MG63 (cell line): ENCODE measurements around the gene NPSR1. TPM values are rescaled to one million over a fixed set of nuclear protein-coding genes. Genes with fewer than 3 reads are reported as not detected.
"Not testable (repeated sequence)": the region's sequence is repeated elsewhere in the genome, so short reads cannot be mapped to it uniquely, and the experiment has no call there.

Experiments used
- DNase-seq: peaks from one replicate; pipeline ENCODE4 v3.0.0-alpha.2; 2020
- H3K27me3 ChIP-seq: fragments of 250-450 bp; sonication (Bioruptor Pico); 2 replicates; pipeline ENCODE4 v1.5.1; 2020; ENCODE audit warnings: mild to moderate bottlenecking, moderate library complexity
- H3K36me3 ChIP-seq: fragments of 250-450 bp; sonication (Bioruptor Pico); 2 replicates; pipeline ENCODE4 v1.5.1; 2020; ENCODE audit warnings: mild to moderate bottlenecking, moderate library complexity
- H3K4me3 ChIP-seq: fragments of 250-450 bp; sonication (Bioruptor Pico); 2 replicates; pipeline ENCODE4 v1.5.1; 2020; ENCODE audit warnings: mild to moderate bottlenecking, moderate library complexity
- H3K9me3 ChIP-seq: fragments of 250-450 bp; sonication (Bioruptor Pico); 2 replicates; pipeline ENCODE4 v1.5.1; 2020; ENCODE audit warnings: mild to moderate bottlenecking, moderate library complexity
- total RNA-seq: library from RNA; depleted of rRNA; stranded (reverse); fragments of >200 nt; shearing (Covaris generic); gene quantifications from 2 replicates; pipeline ENCODE4 v1.2.3, GENCODE V29; 2014; ENCODE audit warnings: low replicate concordance

NPSR1 gene
- total RNA-seq, 1 experiment from 2014 or later: not detected

GRCh38 chr7:34772296-34772938 is 114.4 kb downstream of the NPSR1 start:
- no peaks in the 10 kb centered on the region; the same call in 1 of the 2 replicates for H3K27me3 ChIP-seq
- no peak for DNase-seq
- no peaks in the 10 kb centered on the region; the same call in 1 of the 2 replicates for H3K9me3 ChIP-seq
- H3K4me3 ChIP-seq: no peak overlapping the region
- no peaks in the 10 kb centered on the region for H3K36me3 ChIP-seq

GRCh38 chr7:34776748-34777358 is 118.8 kb downstream of the NPSR1 start:
- Histone ChIP-seq H3K9me3 (no peaks in the 10 kb centered on the region; the same call in 1 of the 2 replicates), H3K27me3 (no peaks in the 10 kb centered on the region), H3K4me3 (no peak overlapping the region), H3K36me3 (no peaks in the 10 kb centered on the region)
- DNase-seq: no peak

- Histone ChIP-seq H3K36me3 (no peaks in the 10 kb centered on the region), H3K9me3 (no peaks in the 10 kb centered on the region; the same call in 1 of the 2 replicates), H3K27me3 (no peaks in the 10 kb centered on the region), H3K4me3 (no peak overlapping the region)
- no peak for DNase-seq
Observed at GRCh38 chr7:34780546-34780945, 122.5 kb downstream of the NPSR1 start.

- H3K36me3 ChIP-seq: no peaks in the 10 kb centered on the region
- no peak overlapping the region for H3K4me3 ChIP-seq
- no peaks in the 10 kb centered on the region for H3K9me3 ChIP-seq
- DNase-seq: no peak
- H3K27me3 ChIP-seq: 0 out of 2 replicates have a peak, but pooled peaks cover 4% of the 10 kb centered on the region
Observed at GRCh38 chr7:34787586-34787985, 129.6 kb downstream of the NPSR1 start.

- Histone ChIP-seq H3K27me3 (peaks cover 3% of the 10 kb centered on the region; the same call in 1 of the 2 replicates), H3K9me3 (no peaks in the 10 kb centered on the region), H3K36me3 (no peaks in the 10 kb centered on the region), H3K4me3 (no peak overlapping the region)
- DNase-seq: no peak
Observed at GRCh38 chr7:34806831-34807230, 148.8 kb downstream of the NPSR1 start.

GRCh38 chr7:34807548-34808340 is 149.7 kb downstream of the NPSR1 start:
- H3K36me3 ChIP-seq: no peaks in the 10 kb centered on the region
- H3K9me3 ChIP-seq: no peaks in the 10 kb centered on the region
- no peak overlapping the region for H3K4me3 ChIP-seq
- DNase-seq: no peak
- H3K27me3 ChIP-seq: peaks cover 3% of the 10 kb centered on the region; the same call in 1 of the 2 replicates

- peak; percentile 10 for DNase-seq
- not testable (repeated sequence) for H3K27me3 ChIP-seq, H3K4me3 ChIP-seq, H3K36me3 ChIP-seq, H3K9me3 ChIP-seq
Observed at GRCh38 chr7:34814203-34814842, 156.3 kb downstream of the NPSR1 start.

- Histone ChIP-seq H3K4me3 (no peak overlapping the region), H3K27me3 (no peaks in the 10 kb centered on the region), H3K9me3 (no peaks in the 10 kb centered on the region), H3K36me3 (no peaks in the 10 kb centered on the region)
- no peak for DNase-seq
Observed at GRCh38 chr7:34821932-34822558, 164.0 kb downstream of the NPSR1 start.

GRCh38 chr7:34823650-34824258 is 165.7 kb downstream of the NPSR1 start:
- peak; percentile 16 for DNase-seq
- Histone ChIP-seq H3K36me3 (no peaks in the 10 kb centered on the region), H3K9me3 (no peaks in the 10 kb centered on the region), H3K4me3 (no peak overlapping the region), H3K27me3 (no peaks in the 10 kb centered on the region)

GRCh38 chr7:34825221-34825620 is 167.2 kb downstream of the NPSR1 start:
- Histone ChIP-seq H3K9me3 (no peaks in the 10 kb centered on the region), H3K36me3 (no peaks in the 10 kb centered on the region), H3K27me3 (no peaks in the 10 kb centered on the region), H3K4me3 (no peak overlapping the region)
- no peak for DNase-seq

GRCh38 chr7:34830390-34830789 is 172.4 kb downstream of the NPSR1 start:
- Histone ChIP-seq H3K4me3 (no peak overlapping the region), H3K9me3 (no peaks in the 10 kb centered on the region), H3K27me3 (no peaks in the 10 kb centered on the region), H3K36me3 (no peaks in the 10 kb centered on the region)
- DNase-seq: no peak

- H3K36me3 ChIP-seq: no peaks in the 10 kb centered on the region
- no peaks in the 10 kb centered on the region for H3K27me3 ChIP-seq
- no peak overlapping the region for H3K4me3 ChIP-seq
- no peaks in the 10 kb centered on the region for H3K9me3 ChIP-seq
- no peak for DNase-seq
Observed at GRCh38 chr7:34831436-34831835, 173.4 kb downstream of the NPSR1 start.

GRCh38 chr7:34832020-34832419 is 174.0 kb downstream of the NPSR1 start:
- DNase-seq: no peak
- no peaks in the 10 kb centered on the region for H3K9me3 ChIP-seq
- no peaks in the 10 kb centered on the region for H3K36me3 ChIP-seq
- H3K27me3 ChIP-seq: no peaks in the 10 kb centered on the region
- no peak overlapping the region for H3K4me3 ChIP-seq

- Histone ChIP-seq H3K4me3 (no peak overlapping the region), H3K9me3 (no peaks in the 10 kb centered on the region), H3K27me3 (no peaks in the 10 kb centered on the region), H3K36me3 (no peaks in the 10 kb centered on the region)
- DNase-seq: no peak
Observed at GRCh38 chr7:34835901-34836600, 178.0 kb downstream of the NPSR1 start.

GRCh38 chr7:34837316-34837715 is 179.3 kb downstream of the NPSR1 start:
- H3K27me3 ChIP-seq: no peaks in the 10 kb centered on the region
- no peaks in the 10 kb centered on the region for H3K9me3 ChIP-seq
- DNase-seq: peak; percentile 8
- no peaks in the 10 kb centered on the region for H3K36me3 ChIP-seq
- H3K4me3 ChIP-seq: no peak overlapping the region

GRCh38 chr7:34837801-34838201 is 179.8 kb downstream of the NPSR1 start:
- no peak overlapping the region for H3K4me3 ChIP-seq
- H3K9me3 ChIP-seq: no peaks in the 10 kb centered on the region
- H3K36me3 ChIP-seq: no peaks in the 10 kb centered on the region
- H3K27me3 ChIP-seq: no peaks in the 10 kb centered on the region
- peak; percentile 45 for DNase-seq
